ENCODE results near the gene BHLHE40. TPM values are rescaled to one million over a fixed set of nuclear protein-coding genes. Genes with fewer than 3 reads are reported as not detected.

The BHLHE40 gene
- total and polyA plus RNA-seq, 2 of the 13 experiments (the other 11 are each of a cell fraction or from before 2014, with no cell fraction given) = 1.8 to 51.0 TPM

DNA sequence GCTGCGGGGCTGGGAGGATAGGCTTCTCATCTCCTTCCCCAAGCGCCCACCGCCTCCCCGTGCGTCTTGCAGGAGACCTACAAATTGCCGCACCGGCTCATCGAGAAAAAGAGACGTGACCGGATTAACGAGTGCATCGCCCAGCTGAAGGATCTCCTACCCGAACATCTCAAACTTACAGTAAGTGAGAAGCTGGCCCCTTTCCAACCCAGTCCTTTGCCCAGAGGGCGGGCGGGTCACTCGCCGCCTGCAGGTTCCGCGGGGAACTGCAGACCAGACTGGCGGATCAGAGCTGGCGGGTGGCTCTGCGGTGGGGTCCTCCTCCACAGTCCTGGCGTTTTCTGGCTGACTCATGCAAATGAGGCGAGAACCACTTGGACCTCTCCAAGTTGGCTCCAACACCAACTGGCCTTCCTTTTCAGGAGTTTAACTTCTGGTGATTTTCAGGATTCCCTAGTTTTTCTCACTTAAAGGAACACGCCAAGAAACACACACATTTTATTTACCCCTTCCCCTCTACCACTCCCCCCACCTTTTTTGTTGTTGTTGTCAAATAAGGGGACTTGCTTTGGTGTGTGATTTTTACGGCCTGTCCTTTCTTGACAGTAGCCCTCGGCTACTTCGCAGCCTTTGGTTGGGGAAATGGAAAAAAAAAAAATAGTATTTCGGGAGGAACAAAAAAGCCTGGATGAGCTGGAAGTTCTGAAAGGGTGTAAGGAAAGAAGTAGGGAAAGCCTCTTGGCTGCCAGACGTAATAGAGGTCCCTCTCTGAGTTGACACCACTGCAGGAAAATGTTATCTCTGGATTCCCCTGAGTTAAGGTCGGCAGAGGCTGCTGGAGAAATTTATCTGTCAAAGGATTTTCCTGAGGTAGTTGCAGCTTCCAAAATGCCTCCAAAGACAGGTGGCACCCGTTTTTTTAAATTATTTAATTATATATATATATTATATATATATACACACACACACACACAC is 1.3 kb downstream of the BHLHE40 start (continued):
- TF ChIP-seq NFYB (CRISPR knock-in tag; IDR thresholded peaks at IDR 0.05) (no peak), PPARG (CRISPR knock-in tag; conservative IDR thresholded peaks at IDR 0.05) (peak; percentile 47; the same call in 1 of the 2 replicates), HOXA7 (CRISPR knock-in tag; IDR thresholded peaks at IDR 0.05) (no peak), GTF2F1 (IDR thresholded peaks at IDR 0.05; ENCODE audit: low read length) (no peak), RXRB (CRISPR knock-in tag; IDR thresholded peaks at IDR 0.05; ENCODE audit: borderline replicate concordance) (peak; percentile 30; the same call in 1 of the 2 replicates), PATZ1 (CRISPR knock-in tag; IDR thresholded peaks at IDR 0.05) (peak; percentile 83), GFI1 (CRISPR knock-in tag; IDR thresholded peaks at IDR 0.05; ENCODE audit: borderline replicate concordance) (no peak), KDM1A (CRISPR knock-in tag; IDR thresholded peaks at IDR 0.05) (peak; percentile 78; the same call in 1 of the 2 replicates), ZNF883 (CRISPR knock-in tag; IDR thresholded peaks at IDR 0.05; ENCODE audit: not compliant biosample characterization) (no peak), ZNF784 (CRISPR knock-in tag; IDR thresholded peaks at IDR 0.05; ENCODE audit: borderline replicate concordance) (no peak), HDAC2 (CRISPR knock-in tag; IDR thresholded peaks at IDR 0.05) (peak; percentile 67), NCOA1 (CRISPR knock-in tag; IDR thresholded peaks at IDR 0.05) (no peak), HES4 (CRISPR knock-in tag; IDR thresholded peaks at IDR 0.05; ENCODE audit: borderline replicate concordance) (peak; percentile 63; the same call in 1 of the 2 replicates), HOXD1 (CRISPR knock-in tag; IDR thresholded peaks at IDR 0.05) (no peak), MED1 (CRISPR knock-in tag; IDR thresholded peaks at IDR 0.05) (peak; percentile 76), ZNF768 (CRISPR knock-in tag; IDR thresholded peaks at IDR 0.05) (peak; percentile 74; the same call in 1 of the 2 replicates), ZNF124 (CRISPR knock-in tag; IDR thresholded peaks at IDR 0.05) (0 out of 2 replicates have a peak, but pooled peaks have one; percentile 61), ZNF891 (CRISPR knock-in tag; IDR thresholded peaks at IDR 0.05) (peak; percentile 66; the same call in 1 of the 2 replicates), ZNF503 (CRISPR knock-in tag; IDR thresholded peaks at IDR 0.05) (0 out of 2 replicates have a peak, but pooled peaks have one; percentile 41), ZNF788 (CRISPR knock-in tag; IDR thresholded peaks at IDR 0.05; ENCODE audit: borderline replicate concordance) (peak; percentile 29; the same call in 1 of the 2 replicates)
- TF ChIP-seq, protein P1, sequence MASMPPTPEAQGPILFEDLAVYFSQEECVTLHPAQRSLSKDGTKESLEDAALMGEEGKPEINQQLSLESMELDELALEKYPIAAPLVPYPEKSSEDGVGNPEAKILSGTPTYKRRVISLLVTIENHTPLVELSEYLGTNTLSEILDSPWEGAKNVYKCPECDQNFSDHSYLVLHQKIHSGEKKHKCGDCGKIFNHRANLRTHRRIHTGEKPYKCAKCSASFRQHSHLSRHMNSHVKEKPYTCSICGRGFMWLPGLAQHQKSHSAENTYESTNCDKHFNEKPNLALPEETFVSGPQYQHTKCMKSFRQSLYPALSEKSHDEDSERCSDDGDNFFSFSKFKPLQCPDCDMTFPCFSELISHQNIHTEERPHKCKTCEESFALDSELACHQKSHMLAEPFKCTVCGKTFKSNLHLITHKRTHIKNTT (CRISPR knock-in tag; IDR thresholded peaks at IDR 0.05) = no peak
- TF ChIP-seq, protein P2, sequence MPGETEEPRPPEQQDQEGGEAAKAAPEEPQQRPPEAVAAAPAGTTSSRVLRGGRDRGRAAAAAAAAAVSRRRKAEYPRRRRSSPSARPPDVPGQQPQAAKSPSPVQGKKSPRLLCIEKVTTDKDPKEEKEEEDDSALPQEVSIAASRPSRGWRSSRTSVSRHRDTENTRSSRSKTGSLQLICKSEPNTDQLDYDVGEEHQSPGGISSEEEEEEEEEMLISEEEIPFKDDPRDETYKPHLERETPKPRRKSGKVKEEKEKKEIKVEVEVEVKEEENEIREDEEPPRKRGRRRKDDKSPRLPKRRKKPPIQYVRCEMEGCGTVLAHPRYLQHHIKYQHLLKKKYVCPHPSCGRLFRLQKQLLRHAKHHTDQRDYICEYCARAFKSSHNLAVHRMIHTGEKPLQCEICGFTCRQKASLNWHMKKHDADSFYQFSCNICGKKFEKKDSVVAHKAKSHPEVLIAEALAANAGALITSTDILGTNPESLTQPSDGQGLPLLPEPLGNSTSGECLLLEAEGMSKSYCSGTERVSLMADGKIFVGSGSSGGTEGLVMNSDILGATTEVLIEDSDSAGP (CRISPR knock-in tag; IDR thresholded peaks at IDR 0.05; ENCODE audit: borderline replicate concordance) = peak; percentile 14; the same call in 1 of the 2 replicates
